Measurements from ENCODE around the gene KANK2.

- TF ChIP-seq CTCF (IDR thresholded peaks at IDR 0.05; ENCODE audit: low read depth, low read length) (no peak), POLR2A (IDR thresholded peaks at IDR 0.05; ENCODE audit: extremely low read depth, insufficient read length) (no peak), MYC (IDR thresholded peaks at IDR 0.05; ENCODE audit: low read depth, low read length) (no peak), MAX (IDR thresholded peaks at IDR 0.05; ENCODE audit: low read depth, low read length) (no peak)
These were observed 4.4 kb upstream of the KANK2 start for GRCh38 chr19:11201791-11202190.

Data from NB4 (cell line).